Measurements from ENCODE around the gene TMEM87A.
"Not testable (repeated sequence)": the region's sequence is repeated elsewhere in the genome, so short reads cannot be mapped to it uniquely, and the experiment has no call there.

TMEM87A gene, protein sequence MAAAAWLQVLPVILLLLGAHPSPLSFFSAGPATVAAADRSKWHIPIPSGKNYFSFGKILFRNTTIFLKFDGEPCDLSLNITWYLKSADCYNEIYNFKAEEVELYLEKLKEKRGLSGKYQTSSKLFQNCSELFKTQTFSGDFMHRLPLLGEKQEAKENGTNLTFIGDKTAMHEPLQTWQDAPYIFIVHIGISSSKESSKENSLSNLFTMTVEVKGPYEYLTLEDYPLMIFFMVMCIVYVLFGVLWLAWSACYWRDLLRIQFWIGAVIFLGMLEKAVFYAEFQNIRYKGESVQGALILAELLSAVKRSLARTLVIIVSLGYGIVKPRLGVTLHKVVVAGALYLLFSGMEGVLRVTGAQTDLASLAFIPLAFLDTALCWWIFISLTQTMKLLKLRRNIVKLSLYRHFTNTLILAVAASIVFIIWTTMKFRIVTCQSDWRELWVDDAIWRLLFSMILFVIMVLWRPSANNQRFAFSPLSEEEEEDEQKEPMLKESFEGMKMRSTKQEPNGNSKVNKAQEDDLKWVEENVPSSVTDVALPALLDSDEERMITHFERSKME

DNA sequence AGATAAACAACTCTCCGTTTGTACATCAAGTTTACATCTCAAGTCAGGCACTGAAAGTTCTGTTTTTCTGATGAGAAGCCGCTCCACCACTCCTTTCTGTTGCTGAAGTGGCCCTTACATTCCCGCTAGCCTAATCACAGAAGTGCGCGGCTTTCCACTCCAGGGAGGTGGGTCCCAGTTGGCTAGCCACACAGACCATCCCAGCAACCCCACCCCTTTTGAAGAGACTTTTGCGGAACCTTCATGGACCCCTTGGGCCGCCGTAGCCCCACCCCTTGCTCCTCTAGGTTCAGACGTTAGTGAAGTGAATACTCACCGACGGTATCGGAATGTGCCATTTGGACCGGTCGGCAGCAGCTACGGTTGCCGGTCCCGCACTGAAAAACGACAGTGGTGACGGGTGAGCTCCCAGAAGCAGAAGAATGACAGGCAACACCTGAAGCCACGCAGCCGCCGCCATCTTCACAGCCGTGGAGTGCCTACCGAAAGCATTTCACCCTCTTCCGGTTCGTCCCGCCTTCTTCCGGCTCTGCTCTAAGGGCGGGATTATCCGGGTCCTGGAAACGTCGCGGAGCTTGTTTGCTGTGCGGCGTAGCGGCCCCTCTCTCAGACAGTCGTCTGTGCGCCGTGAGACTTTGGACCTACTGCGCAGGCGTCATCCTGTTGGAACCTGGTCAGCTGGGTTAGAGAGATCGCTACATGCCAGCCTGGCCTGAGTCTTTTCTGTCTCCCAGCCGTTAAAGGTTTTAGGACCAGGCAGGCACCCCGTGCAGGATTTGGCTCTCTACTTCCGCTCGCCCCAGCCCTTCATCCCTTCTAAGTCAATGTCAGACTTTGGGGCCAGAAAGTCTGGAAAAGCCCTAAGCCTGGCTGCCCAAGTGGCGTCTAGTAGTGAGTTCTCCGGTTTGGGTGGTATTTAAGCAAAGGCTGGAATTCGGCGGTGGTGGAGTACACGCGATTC lies at the start of gene TMEM87A, which contains the start of gene GANC:
TSS of gene TMEM87A (minus strand) at position 495 of the 961 bp plus-strand sequence. CDS start at position 460, 35 bp downstream.
TSS of gene GANC (plus strand) at position 263 of the 961 bp plus-strand sequence. CDS start 1,281 bp downstream, outside the sequence.
- DNase-seq (ENCODE audit: low read depth): peak; percentile 98

DNA sequence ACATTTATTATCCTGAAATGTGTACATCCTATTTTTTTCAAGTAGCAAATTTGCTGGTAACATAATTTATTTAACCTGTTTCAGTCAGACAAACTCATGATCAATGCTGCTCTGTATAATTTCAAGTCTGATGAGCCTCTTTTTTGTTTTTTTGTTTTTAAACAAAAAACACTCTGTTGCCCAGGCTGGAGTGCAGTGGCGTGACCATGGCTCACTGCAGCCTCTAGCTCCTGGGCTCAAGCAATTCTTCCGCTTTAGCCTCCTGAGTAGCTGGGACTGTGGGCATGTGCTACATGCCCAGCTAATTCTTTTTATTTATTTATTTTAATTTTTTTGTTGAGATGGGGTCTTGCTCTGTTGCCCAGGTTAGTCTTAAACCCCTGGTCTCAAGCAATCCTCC lies 46.0 kb upstream of the TMEM87A start:
- DNase-seq (ENCODE audit: low read depth): no peak

DNA sequence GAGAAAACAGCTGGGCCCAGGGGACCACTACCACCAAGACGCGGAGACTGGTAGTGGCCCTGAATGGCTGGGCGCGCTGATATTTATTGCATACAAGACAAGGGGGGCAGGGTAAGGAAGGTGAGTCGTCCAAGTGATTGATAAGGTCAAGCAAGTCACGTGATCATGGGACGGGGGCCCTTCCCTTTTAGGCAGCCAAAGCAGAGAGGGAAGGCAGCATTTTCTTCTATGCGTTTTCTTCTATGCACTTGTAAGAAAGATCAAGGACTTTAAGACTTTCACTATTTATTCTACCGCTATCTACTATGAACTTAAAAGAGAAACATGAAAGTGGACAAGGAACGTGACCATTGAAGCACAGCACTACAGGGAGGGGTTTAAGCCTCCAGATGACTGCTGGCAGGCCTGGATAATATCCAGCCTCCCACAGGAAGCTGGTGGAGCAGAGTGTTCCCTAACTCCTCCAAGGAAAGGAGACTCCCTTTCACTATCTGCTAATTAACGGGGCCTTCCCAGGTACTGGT lies 43.1 kb upstream of the TMEM87A start:
- DNase-seq (ENCODE audit: low read depth): not testable (repeated sequence)

DNA sequence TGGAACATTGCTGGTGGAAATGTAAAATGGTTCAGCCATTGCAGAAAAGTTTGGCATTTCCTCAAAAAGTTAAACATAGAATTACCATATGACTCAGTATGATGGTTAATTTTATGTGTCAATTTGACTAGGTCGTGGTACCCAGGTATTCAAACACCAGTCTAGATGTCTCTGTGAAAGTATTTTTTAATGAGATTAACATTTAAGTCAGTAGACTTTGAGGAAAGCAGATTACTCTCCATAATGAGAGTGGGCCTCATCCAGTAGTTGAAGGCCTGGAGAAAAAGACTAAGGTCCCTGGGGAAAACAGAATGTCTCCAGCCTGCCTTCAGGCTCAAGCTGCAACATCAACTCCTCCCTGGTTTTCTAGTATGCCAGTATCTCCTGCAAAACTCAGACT lies 42.3 kb upstream of the TMEM87A start:
- no peak for DNase-seq (ENCODE audit: low read depth)

DNA sequence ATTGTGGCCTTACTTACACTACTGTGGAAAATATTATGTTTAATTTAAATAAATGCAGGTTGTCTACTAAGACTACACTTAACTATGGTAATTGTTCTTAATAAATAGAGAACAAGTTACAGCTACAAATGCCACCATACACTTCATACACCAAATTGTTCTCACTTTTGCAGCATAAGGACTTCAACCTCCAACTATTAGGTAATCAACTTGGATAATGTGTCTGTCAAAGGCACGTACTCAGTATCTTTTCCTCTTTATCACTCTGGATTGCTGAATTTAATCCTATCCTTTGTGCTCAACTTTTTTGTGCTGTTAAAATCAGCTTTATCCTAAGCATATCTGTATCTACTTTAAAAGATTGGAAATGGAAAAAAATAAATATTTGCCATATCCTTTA lies 41.6 kb upstream of the TMEM87A start:
- no peak for DNase-seq (ENCODE audit: low read depth)

DNA sequence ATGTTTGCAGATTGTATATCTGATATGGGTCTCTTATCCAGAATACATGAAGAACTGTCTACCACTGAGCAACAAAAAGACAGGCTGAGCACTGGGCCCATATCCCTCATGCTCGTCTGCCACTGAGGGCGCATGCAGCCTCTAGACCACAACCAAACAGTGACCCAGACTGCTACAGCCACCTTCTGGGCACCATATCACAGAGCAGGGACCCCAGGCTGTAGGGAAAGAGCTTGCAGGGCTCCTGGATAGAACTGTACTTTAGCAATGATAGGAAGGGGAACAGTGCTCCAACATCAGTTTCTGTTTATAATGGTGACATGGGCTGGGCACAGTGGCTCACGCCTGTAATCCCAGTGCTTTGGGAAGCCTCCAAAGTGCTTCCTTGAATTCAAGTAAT lies 40.2 kb upstream of the TMEM87A start:
- no peak for DNase-seq (ENCODE audit: low read depth)

DNA sequence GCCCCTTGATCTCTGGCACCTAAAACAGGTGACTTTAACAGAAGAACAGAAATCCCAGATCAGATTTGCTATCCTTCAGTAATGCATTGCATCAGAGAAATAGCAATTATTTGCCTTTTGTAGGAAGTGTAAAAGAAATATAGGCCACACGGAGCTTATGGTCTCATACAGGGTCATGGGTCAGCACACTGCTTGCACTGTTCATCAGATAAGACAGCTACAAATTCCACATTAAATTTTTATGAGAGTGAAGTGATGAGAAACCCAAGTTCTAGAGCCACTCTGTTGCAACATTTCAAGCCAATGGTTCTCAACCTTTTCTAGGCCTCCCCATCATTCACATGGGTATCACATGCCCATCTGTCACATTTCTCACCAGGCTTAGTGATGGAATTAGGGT lies 33.4 kb upstream of the TMEM87A start:
- DNase-seq (ENCODE audit: low read depth): no peak

DNA sequence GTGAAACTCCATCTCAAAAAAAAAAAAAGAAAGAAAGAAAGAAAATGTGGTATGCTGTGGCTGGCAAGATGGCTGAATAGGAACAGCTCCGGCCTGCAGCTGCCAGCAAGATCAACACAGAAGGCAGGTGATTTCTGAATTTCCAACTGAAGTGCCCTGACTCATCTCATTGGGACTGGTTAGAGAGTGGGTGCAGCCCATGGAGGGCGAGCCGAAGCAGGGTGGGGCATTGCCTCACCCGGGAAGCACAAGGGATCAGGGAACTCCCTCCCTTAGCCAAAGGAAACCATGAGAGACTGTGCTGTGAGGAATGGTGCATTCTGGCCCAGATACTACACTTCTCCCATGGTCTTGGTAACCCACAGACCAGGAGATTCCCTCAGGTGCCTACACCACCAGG lies 27.8 kb upstream of the TMEM87A start:
- not testable (repeated sequence) for DNase-seq (ENCODE audit: low read depth)

DNA sequence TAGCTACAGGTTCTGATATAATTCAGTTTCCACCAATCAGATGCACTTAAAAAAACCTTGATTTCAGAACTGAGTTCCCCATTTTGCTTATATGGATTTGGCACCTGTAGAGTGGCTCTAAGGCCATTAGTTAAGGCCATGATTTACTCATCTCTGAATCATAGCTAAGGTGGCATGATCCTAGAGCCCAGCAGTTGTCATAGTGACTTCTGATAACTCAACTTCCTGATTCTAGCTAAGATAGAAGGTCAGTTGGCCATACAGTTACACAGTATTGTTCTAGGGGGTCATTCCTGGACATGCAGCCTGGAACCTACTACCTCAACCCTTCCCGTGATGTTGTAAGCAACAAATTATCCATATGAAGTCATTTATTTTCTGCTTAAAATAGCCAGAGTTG lies 15.9 kb upstream of the TMEM87A start:
- DNase-seq (ENCODE audit: low read depth): no peak

DNA sequence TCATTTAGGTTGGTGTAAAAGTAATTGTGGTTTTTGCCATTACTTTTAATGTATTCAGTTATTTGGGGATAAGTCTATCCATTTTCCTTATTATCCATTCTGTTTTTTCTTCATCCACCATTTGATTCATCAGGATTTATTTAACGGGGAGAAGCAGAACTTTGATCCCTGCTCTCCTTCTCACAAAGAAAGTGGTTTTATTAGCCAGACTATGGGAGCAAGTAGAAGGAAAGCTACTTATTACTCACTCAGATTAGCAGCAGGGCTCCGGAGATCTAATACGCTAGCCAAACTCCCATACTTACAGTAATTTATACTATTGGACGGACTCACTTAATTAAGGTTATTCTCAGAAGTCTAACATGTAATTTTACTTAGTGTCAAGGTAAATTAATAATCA lies 14.7 kb upstream of the TMEM87A start:
- no peak for DNase-seq (ENCODE audit: low read depth)

DNA sequence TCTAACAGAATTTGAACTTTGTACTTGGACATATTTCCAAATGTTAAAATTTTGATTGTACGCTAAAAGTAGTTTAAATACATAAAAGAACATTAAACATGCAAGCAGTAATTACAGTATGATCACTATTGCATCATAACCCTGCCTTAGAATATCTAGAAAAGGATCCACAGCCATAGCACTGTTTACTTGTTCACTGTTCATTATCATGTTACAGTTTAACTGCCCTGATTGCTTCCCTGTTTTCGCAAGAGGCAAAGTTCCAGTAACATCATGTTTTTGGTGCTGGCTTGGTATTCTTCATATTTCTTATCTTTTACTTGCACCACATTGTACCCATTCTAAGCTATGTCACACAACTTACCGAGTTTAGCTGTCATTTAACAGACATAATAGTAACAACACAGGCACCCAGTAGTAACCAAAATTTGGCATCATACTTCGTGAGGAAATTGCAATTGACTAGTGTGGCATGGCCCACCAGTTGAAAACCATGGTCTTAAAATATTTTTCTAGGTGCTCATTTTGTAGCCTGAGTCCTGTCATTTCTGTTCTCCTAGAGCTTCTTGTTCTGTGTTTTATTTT lies 13.3 kb upstream of the TMEM87A start:
- DNase-seq (ENCODE audit: low read depth): peak; percentile 85

DNA sequence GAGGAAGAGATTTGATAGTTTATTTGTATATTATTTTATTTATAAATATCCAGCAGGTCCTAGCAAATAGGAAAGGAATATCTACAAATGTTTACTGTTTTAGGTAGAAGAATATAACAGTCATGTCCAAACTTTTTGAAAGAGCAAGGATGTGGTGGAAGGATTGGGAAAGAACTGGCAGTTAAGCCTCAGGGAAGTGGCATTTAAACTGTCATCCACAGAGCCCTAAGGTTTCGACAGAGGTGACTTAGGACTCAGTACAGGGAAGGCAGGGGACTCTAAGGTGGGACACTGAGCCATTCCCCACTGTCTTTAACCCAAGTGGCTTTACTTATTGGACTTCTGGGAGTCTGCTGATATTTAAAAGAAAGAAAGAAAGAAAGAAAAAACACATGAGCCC lies 11.8 kb upstream of the TMEM87A start:
- DNase-seq (ENCODE audit: low read depth): peak; percentile 53

DNA sequence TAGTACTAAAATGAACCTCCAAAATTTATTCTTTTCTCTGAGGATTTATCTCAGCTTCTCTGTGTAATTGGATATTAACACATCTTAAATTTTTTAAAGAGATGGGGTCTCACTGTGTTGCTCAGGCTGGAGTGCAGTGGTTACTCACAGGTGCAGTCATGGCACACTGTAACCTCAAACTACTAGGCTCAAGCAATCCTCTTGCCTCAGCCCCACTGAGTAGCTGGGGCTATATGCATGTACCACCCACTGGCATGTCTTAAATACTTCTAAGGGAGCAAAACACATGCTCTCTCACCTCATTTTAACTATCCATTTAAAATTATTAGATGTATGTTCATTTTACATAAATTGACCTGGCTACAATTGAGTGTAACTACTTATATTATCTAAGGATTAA lies 11.3 kb upstream of the TMEM87A start:
- no peak for DNase-seq (ENCODE audit: low read depth)

DNA sequence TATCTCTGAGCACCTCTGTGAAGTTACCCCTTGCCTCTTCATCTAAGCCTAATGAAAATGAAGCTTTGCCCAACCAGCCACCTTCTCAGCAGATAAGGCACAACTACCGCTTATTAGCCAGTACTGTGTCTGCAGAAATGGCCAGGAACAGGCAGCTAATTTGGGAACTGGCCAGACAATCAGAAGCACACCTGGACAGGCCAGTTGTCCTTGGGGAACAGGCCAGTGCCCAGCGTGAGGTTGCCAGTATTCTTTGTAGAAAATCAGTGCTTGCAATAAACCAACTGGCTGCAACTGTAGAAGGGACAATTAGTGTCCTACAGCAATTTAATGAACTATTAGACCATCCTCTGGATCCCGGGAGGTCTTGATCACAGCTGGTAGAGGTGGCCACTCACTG lies 10.4 kb upstream of the TMEM87A start:
- no peak for DNase-seq (ENCODE audit: low read depth)

DNA sequence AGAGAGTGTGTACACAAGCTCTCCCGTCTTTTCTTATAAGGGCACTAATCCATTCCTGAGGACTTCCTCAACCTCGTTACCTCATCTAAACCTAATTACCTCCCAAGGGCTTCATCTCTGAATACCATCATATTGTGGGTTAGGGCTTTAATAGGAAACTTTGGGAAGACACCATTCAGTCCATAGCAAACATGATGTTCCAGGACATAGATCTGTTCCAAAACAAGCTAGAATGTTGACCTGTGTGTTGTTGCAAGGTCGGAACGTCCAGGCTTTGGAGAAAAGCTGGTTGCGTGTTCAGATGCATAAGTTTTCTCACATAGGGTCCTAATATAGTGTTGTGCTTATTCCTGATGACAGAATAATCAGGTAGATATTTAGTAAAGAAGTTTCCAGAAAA lies 9.7 kb upstream of the TMEM87A start:
- DNase-seq (ENCODE audit: low read depth): no peak

DNA sequence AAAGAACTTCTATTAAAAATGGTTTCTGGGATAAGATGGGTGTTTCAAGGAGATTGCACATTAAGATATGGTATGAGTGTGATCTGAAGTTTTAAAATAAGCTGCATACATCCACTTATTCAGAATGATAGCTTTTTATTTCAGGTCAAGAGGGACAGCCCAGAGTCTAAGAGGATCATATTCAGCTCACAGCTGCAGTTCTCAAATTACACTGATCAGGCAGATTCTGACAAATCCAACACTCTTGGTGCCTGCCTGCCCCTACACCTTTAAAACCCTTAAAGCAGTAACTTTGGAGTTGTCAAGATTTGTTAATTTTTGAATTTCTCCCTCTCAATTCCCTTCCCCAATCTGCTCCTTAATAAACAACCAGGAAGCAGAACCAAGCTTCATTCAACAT lies 9.1 kb upstream of the TMEM87A start:
- DNase-seq (ENCODE audit: low read depth): no peak

DNA sequence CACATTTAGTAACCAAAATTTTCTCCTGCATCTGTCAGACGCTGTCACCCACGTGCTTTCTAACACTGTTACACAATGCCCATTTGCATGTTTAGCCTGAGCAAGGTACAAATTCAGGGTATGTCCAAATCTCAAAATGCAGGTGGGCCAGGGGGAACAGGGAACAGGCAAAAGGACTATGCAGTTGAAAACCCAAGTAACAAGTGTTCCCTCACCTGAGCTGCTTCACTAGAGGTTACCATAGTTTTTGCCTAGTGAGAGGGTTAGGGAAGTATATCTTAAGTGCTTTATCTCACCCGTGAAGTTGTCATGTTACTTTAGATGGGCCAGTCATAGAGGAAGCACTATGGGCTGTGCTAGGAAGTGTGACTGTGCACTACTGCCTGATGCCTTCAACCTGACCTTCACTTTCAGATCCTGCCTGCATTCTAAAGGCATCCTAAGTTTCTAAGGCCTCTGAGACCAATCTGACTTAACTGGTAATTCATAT lies 6.0 kb upstream of the TMEM87A start:
- no peak for DNase-seq (ENCODE audit: low read depth)

DNA sequence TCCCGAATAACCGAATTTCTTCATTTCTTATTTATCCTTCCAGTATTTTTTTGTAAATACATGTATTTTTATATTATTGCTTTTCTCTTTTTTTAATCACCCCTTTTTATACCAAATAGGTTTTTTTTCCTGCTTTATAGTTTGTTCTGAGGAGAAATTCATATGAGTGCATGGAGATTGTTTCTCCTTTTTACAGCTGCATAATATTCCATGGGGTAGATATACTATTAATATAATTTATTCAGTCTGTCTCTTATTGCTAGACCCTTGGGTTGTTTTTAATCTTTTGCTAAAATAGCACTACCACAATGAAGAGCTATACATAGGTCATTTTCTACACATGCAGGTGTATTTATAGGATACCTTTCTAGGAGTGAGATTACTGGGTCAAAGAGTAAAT lies 3.5 kb upstream of the TMEM87A start:
- DNase-seq (ENCODE audit: low read depth): no peak

DNA sequence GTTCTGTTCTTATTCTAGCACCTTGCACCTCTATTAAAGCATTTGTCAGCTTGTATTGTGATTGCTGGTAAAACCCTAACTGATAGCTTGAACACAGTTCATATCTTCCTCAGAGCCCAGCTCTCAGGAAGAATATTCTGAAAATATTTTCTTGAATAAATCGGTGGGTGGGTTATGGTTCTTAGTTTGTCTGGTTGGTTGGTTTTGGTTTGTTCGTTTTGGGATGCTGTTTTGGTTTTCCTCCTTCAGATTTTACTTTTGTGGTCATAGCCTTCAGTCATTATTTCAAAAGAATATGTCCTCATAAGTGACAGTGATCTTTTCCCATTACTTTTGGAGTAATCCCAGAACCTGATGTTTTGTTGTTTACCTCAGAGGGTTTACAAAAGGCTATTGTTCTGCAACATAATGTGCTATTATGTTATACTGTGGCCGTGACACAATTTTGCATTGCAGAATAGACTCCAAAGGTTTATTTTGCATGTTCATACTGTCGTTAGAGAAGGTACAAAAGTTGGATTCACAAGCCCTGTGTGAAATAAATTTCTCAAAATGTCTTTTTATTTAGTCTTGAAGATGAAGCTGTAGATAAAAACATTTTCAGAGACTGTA lies 2.7 kb upstream of the TMEM87A start:
- DNase-seq (ENCODE audit: low read depth): no peak

DNA sequence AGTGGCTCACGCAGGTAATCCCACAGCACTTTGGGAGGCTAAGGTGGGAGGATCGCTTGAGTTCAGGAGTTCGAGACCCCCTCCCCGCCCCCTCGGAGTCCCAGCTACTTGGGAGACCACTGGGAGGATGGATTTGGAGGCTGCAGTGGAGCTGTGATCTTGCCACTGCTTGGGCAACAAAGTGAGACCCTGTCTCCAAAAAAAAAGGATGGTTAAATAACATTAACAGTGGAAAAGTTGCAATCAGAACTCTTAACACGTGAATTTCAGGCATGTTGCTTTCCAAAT lies 1.4 kb upstream of the TMEM87A start:
- DNase-seq (ENCODE audit: low read depth): no peak

DNA sequence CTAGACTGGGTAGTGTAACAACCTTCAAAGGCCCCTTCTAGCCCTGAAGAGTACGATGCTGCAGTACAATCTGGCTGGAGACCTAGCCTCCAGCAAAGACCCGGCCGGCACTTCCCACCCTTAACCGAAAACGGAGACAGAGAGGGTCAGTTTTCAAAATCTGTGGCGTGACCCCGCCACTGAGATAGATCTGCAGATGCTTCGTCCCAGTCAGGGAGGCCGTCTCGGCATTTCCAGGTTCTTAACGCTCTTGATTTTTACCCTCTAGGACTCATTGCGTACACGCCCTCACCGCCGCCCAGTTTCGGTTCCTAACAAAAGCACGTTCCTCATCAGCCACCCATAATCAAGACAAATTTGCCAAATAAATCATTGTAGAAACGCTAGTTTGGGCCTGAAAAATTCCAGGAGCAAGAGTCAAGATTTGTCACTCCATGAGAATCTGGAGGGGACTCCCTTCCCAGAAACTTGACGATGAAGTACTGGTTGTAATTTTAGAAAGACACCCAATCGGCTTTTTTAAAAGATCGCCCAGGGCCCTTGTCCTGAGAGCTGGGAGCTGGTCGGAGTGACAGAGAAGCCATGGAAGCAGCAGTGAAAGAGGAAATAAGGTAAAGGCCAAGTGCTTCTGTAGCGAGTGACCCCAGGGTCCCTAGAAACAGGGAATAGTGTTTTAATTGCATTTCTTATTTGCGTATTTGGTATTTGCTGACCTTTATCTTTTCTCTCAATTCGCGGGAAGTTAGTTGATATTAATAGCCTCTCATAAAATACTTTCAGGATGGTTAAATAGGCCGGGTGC lies 868 bp upstream of the TMEM87A start:
- peak; percentile 59 for DNase-seq (ENCODE audit: low read depth)
